Ascending aorta (tissue), 2 donors: Measurements from ENCODE around the gene ASTN1. TPM values are rescaled to one million over a fixed set of nuclear protein-coding genes. Genes with fewer than 3 reads are reported as not detected.

Source experiments
- DNase-seq, 2 donors: peaks; one replicate each; pipeline ENCODE4 v3.0.0-alpha.2; 2019; ENCODE audit warnings: low spot score in 2 of 2
- H3K27ac ChIP-seq, 2 donors: fragments of 200-600 bp; sonication (generic); one replicate each; pipeline ENCODE4 v1.5.1; 2016 to 2017; ENCODE audit warnings: mild to moderate bottlenecking in 1 of 2
- H3K27me3 ChIP-seq: fragments of 200-600 bp; sonication (generic); one replicate; pipeline ENCODE4 v1.5.1; 2017
- H3K36me3 ChIP-seq, 2 donors: fragments of 200-600 bp; sonication (generic); one replicate each; pipeline ENCODE4 v1.5.1; 2016
- H3K4me1 ChIP-seq, 2 donors: fragments of 200-600 bp; sonication (generic); one replicate each; pipeline ENCODE4 v1.5.1; 2016 to 2017; ENCODE audit warnings: mild to moderate bottlenecking in 1 of 2
- H3K4me3 ChIP-seq, 2 donors: fragments of 200-600 bp; sonication (generic); one replicate each; pipeline ENCODE4 v1.5.1; 2016 to 2017; ENCODE audit warnings: mild to moderate bottlenecking in 1 of 2
- H3K9me3 ChIP-seq, 2 donors: fragments of 200-600 bp; sonication (generic); one replicate each; pipeline ENCODE4 v1.5.1; 2016
- CTCF ChIP-seq, 3 experiments: fragments of 200-600 bp in 2 of 3; fragments of 450-650 bp in 1 of 3; sonication (generic) in 2 of 3; IDR thresholded peaks; one replicate each; pipeline ENCODE4 v1.5.1; 2016 to 2019; ENCODE audit warnings: antibody characterized with exemption in 3 of 3, mild to moderate bottlenecking in 1 of 3, moderate library complexity in 1 of 3
- intact Hi-C: fragments of 100-400 bp; cut with DNase I; formaldehyde crosslinking; loops from one replicate; pipeline ENCODE4 v1.15.1; 2023
- total RNA-seq: library from RNA; depleted of rRNA; stranded (reverse); fragments of >200 nt; gene quantifications from one replicate; pipeline ENCODE4 v1.1.0, GENCODE V29; 2016

The ASTN1 gene
- total RNA-seq, 1 donor from 2014 or later, result 0.32 TPM

- no peak overlapping the region for H3K27ac ChIP-seq
- DNase-seq, result no peak
- intact Hi-C loops, result no loop called here
- H3K4me1 ChIP-seq, result no peaks in the 10 kb centered on the region
- no peaks in the 10 kb centered on the region for H3K36me3 ChIP-seq
- no peak overlapping the region for H3K4me3 ChIP-seq
- no peaks in the 10 kb centered on the region for H3K27me3 ChIP-seq
- no peaks in the 10 kb centered on the region for H3K9me3 ChIP-seq
- no peak for TF ChIP-seq CTCF (IDR thresholded peaks at IDR 0.05)
These were observed 270.1 kb downstream of the ASTN1 start for GRCh38 chr1:176894450-176894849.

- no peak for TF ChIP-seq CTCF (IDR thresholded peaks at IDR 0.05)
- intact Hi-C loops, result no loop called here
- no peak overlapping the region for H3K27ac ChIP-seq
- H3K4me3 ChIP-seq, result no peak overlapping the region
- DNase-seq, result no peak
- H3K4me1 ChIP-seq, result no peaks in the 10 kb centered on the region
- no peaks in the 10 kb centered on the region for H3K27me3 ChIP-seq
- no peaks in the 10 kb centered on the region for H3K36me3 ChIP-seq
- H3K9me3 ChIP-seq, result no peaks in the 10 kb centered on the region
These were observed 270.7 kb downstream of the ASTN1 start for GRCh38 chr1:176893625-176894352.

GRCh38 chr1:176888471-176889032 lies 276.0 kb downstream of the ASTN1 start:
- DNase-seq, result no peak
- Histone ChIP-seq H3K4me3 (no peak overlapping the region), H3K36me3 (no peaks in the 10 kb centered on the region), H3K27ac (no peak overlapping the region), H3K27me3 (no peaks in the 10 kb centered on the region), H3K9me3 (no peaks in the 10 kb centered on the region), H3K4me1 (no peaks in the 10 kb centered on the region)
- intact Hi-C loops, result no loop called here
- TF ChIP-seq CTCF (IDR thresholded peaks at IDR 0.05), result no peak

- Histone ChIP-seq H3K27me3 (no peaks in the 10 kb centered on the region), H3K9me3 (no peaks in the 10 kb centered on the region), H3K4me3 (no peak overlapping the region), H3K4me1 (no peaks in the 10 kb centered on the region), H3K36me3 (no peaks in the 10 kb centered on the region), H3K27ac (no peak overlapping the region)
- no peak for DNase-seq
- TF ChIP-seq CTCF (IDR thresholded peaks at IDR 0.05), result no peak
- intact Hi-C loops, result no loop called here
These were observed 278.8 kb downstream of the ASTN1 start for GRCh38 chr1:176885751-176886150.

GRCh38 chr1:176885341-176885740 lies 279.2 kb downstream of the ASTN1 start:
- no peak for DNase-seq
- Histone ChIP-seq H3K4me1 (no peaks in the 10 kb centered on the region), H3K27me3 (no peaks in the 10 kb centered on the region), H3K4me3 (no peak overlapping the region), H3K9me3 (no peaks in the 10 kb centered on the region), H3K36me3 (no peaks in the 10 kb centered on the region), H3K27ac (no peak overlapping the region)
- intact Hi-C loops, result no loop called here
- TF ChIP-seq CTCF (IDR thresholded peaks at IDR 0.05), result no peak
